ENCODE results near the gene CHAT.
"Not testable (repeated sequence)": the region's sequence is repeated elsewhere in the genome, so short reads cannot be mapped to it uniquely, and the experiment has no call there.

The CHAT gene

GRCh38 chr10:49679480-49679893 is 65.7 kb downstream of the CHAT start, which contains the start of gene C10orf53 (continued):
- TF ChIP-seq SNAI2 (CRISPR knock-in tag; IDR thresholded peaks at IDR 0.05): no peak

GRCh38 chr10:49682449-49682848 is 68.6 kb downstream of the CHAT start:
- not testable (repeated sequence) for ATAC-seq

GRCh38 chr10:49682879-49683278 is 69.0 kb downstream of the CHAT start:
- TF ChIP-seq GLIS3 (CRISPR knock-in tag; IDR thresholded peaks at IDR 0.05) (no peak), PPARA (CRISPR knock-in tag; IDR thresholded peaks at IDR 0.05; ENCODE audit: borderline replicate concordance) (no peak), CSRNP3 (CRISPR knock-in tag; IDR thresholded peaks at IDR 0.05) (no peak), CSDC2 (CRISPR knock-in tag; IDR thresholded peaks at IDR 0.05) (no peak), TOX (CRISPR knock-in tag; IDR thresholded peaks at IDR 0.05; ENCODE audit: borderline replicate concordance) (no peak), POU6F1 (CRISPR knock-in tag; IDR thresholded peaks at IDR 0.05; ENCODE audit: borderline replicate concordance, low read depth) (no peak), PATZ1 (CRISPR knock-in tag; IDR thresholded peaks at IDR 0.05; ENCODE audit: borderline replicate concordance) (no peak), ARNTL (CRISPR knock-in tag; IDR thresholded peaks at IDR 0.05; ENCODE audit: borderline replicate concordance, low read depth) (no peak), ISL1 (CRISPR knock-in tag; IDR thresholded peaks at IDR 0.05) (no peak), ESRRG (CRISPR knock-in tag; IDR thresholded peaks at IDR 0.05) (no peak), OSR1 (CRISPR knock-in tag; IDR thresholded peaks at IDR 0.05) (no peak), TSHZ2 (CRISPR knock-in tag; IDR thresholded peaks at IDR 0.05) (no peak), ZNF8 (CRISPR knock-in tag; IDR thresholded peaks at IDR 0.05) (no peak)
- no peak for ATAC-seq

GRCh38 chr10:49686651-49687050 is 72.8 kb downstream of the CHAT start:
- TF ChIP-seq RARB (CRISPR knock-in tag; IDR thresholded peaks at IDR 0.05): no peak
- no peak for TF ChIP-seq ISL1 (CRISPR knock-in tag; IDR thresholded peaks at IDR 0.05)
- no peak for ATAC-seq

GRCh38 chr10:49688261-49688846 is 74.5 kb downstream of the CHAT start:
- no peak for TF ChIP-seq GLIS3 (CRISPR knock-in tag; IDR thresholded peaks at IDR 0.05)
- no peak for TF ChIP-seq ZFP30 (CRISPR knock-in tag; IDR thresholded peaks at IDR 0.05)
- TF ChIP-seq ZNF565 (CRISPR knock-in tag; conservative IDR thresholded peaks at IDR 0.05; ENCODE audit: low read depth): no peak
- TF ChIP-seq CREB5 (CRISPR knock-in tag; IDR thresholded peaks at IDR 0.05; ENCODE audit: low read depth): no peak
- no peak for TF ChIP-seq POU6F1 (CRISPR knock-in tag; IDR thresholded peaks at IDR 0.05; ENCODE audit: borderline replicate concordance, low read depth)
- TF ChIP-seq TCF4 (CRISPR knock-in tag; IDR thresholded peaks at IDR 0.05; ENCODE audit: borderline replicate concordance): no peak
- no peak for TF ChIP-seq ISL1 (CRISPR knock-in tag; IDR thresholded peaks at IDR 0.05)
- TF ChIP-seq BACH2 (CRISPR knock-in tag; IDR thresholded peaks at IDR 0.05; ENCODE audit: borderline replicate concordance): no peak
- TF ChIP-seq ARNTL (CRISPR knock-in tag; IDR thresholded peaks at IDR 0.05; ENCODE audit: borderline replicate concordance, low read depth): no peak
- TF ChIP-seq ZNF70 (CRISPR knock-in tag; IDR thresholded peaks at IDR 0.05): no peak
- no peak for ATAC-seq

Measured in SK-N-SH treated with all-trans-retinoic acid at 6 μM for 48 hours (cell line).